HK-2 (cell line): ENCODE results near the gene MAPK4.
"Not testable (repeated sequence)": the region's sequence is repeated elsewhere in the genome, so short reads cannot be mapped to it uniquely, and the experiment has no call there.

Source experiments
- DNase-seq: peaks from one replicate; pipeline ENCODE4 v3.0.0-alpha.2; 2018; ENCODE audit not compliant: unreplicated experiment

The MAPK4 gene

GRCh38 chr18:50573679-50574078 is 13.8 kb downstream of the MAPK4 start:
- no peak for DNase-seq

- DNase-seq = no peak
Observed at GRCh38 chr18:50578030-50578429, 18.1 kb downstream of the MAPK4 start.

GRCh38 chr18:50578651-50579050 is 18.8 kb downstream of the MAPK4 start:
- DNase-seq = peak; percentile 5

- no peak for DNase-seq
Observed at GRCh38 chr18:50579061-50579774, 19.3 kb downstream of the MAPK4 start.

GRCh38 chr18:50581517-50581916 is 21.6 kb downstream of the MAPK4 start:
- no peak for DNase-seq

GRCh38 chr18:50582500-50582899 is 22.6 kb downstream of the MAPK4 start:
- DNase-seq = no peak

GRCh38 chr18:50586710-50587109 is 26.8 kb downstream of the MAPK4 start:
- no peak for DNase-seq

GRCh38 chr18:50590593-50590992 is 30.7 kb downstream of the MAPK4 start:
- DNase-seq = no peak

GRCh38 chr18:50594012-50594411 is 34.1 kb downstream of the MAPK4 start:
- no peak for DNase-seq

GRCh38 chr18:50594942-50595341 is 35.1 kb downstream of the MAPK4 start:
- DNase-seq = no peak

- DNase-seq = no peak
Observed at GRCh38 chr18:50602466-50602865, 42.6 kb downstream of the MAPK4 start.

- DNase-seq = no peak
Observed at GRCh38 chr18:50606609-50607008, 46.7 kb downstream of the MAPK4 start.

GRCh38 chr18:50607378-50607926 is 47.6 kb downstream of the MAPK4 start:
- DNase-seq = no peak

- not testable (repeated sequence) for DNase-seq
Observed at GRCh38 chr18:50609171-50609570, 49.3 kb downstream of the MAPK4 start.

- DNase-seq = no peak
Observed at GRCh38 chr18:50610349-50610748, 50.5 kb downstream of the MAPK4 start.

- no peak for DNase-seq
Observed at GRCh38 chr18:50611529-50611941, 51.6 kb downstream of the MAPK4 start.

- DNase-seq = no peak
Observed at GRCh38 chr18:50614838-50615237, 55.0 kb downstream of the MAPK4 start.

GRCh38 chr18:50616484-50617048 is 56.7 kb downstream of the MAPK4 start:
- DNase-seq = no peak

GRCh38 chr18:50619861-50620275 is 60.0 kb downstream of the MAPK4 start:
- no peak for DNase-seq

GRCh38 chr18:50620319-50620718 is 60.4 kb downstream of the MAPK4 start:
- no peak for DNase-seq

- DNase-seq = no peak
Observed at GRCh38 chr18:50621366-50621765, 61.5 kb downstream of the MAPK4 start.

GRCh38 chr18:50622320-50622719 is 62.4 kb downstream of the MAPK4 start:
- DNase-seq = no peak

- DNase-seq = no peak
Observed at GRCh38 chr18:50622865-50623393, 63.0 kb downstream of the MAPK4 start.
